LNCAP (cell line): ENCODE data around the gene POTEM.
"Not testable (repeated sequence)": the region's sequence is repeated elsewhere in the genome, so short reads cannot be mapped to it uniquely, and the experiment has no call there.

Experiments used
- TF ChIP-seq, protein P1 (sequence below): fragments of 450-650 bp; IDR thresholded peaks from 2 replicates; pipeline ENCODE4 v1.5.1; 2017; ENCODE audit warnings: mild to moderate bottlenecking

Gene POTEM

DNA sequence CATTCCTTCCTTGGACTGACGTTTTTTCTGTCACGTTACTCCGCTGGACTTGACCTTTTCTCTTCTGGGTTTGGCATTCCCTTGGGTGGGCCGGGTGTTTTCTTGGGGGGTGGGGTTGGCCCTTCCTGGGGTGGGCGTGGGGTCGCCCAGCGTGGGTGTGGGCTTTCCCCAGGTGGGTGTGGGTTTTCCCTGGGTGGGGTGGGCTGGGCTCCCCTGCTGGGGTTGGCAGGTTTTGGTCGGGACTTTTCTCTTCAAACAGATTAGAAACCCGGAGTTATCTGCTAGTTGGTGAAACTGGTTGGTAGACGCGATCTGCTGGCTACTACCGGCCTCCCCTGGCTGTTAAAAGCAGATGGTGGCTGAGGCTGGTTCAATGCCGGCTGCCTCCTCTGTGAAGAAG is at the start of gene POTEM:
TSS of gene POTEM (plus strand) at position 301 of the 400 bp plus-strand sequence. CDS start at position 353, 52 bp downstream.
- TF ChIP-seq, protein P1, sequence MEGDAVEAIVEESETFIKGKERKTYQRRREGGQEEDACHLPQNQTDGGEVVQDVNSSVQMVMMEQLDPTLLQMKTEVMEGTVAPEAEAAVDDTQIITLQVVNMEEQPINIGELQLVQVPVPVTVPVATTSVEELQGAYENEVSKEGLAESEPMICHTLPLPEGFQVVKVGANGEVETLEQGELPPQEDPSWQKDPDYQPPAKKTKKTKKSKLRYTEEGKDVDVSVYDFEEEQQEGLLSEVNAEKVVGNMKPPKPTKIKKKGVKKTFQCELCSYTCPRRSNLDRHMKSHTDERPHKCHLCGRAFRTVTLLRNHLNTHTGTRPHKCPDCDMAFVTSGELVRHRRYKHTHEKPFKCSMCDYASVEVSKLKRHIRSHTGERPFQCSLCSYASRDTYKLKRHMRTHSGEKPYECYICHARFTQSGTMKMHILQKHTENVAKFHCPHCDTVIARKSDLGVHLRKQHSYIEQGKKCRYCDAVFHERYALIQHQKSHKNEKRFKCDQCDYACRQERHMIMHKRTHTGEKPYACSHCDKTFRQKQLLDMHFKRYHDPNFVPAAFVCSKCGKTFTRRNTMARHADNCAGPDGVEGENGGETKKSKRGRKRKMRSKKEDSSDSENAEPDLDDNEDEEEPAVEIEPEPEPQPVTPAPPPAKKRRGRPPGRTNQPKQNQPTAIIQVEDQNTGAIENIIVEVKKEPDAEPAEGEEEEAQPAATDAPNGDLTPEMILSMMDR: not testable (repeated sequence)
